Thyroid gland (tissue), 4 donors: Measurements from ENCODE around the gene AQP7. TPM values are rescaled to one million over a fixed set of nuclear protein-coding genes. Genes with fewer than 3 reads are reported as not detected.
"Not testable (repeated sequence)": the region's sequence is repeated elsewhere in the genome, so short reads cannot be mapped to it uniquely, and the experiment has no call there.

ENCODE experiments used
- DNase-seq, 2 donors: peaks; one replicate each; pipeline ENCODE4 v3.0.0-alpha.2; 2019
- H3K27ac ChIP-seq, 3 donors: fragments of 200-600 bp; sonication (generic); 1 replicate in 2 of 3; 2 replicates in 1 of 3; pipeline ENCODE4 v1.5.1; 2016 to 2019; ENCODE audit warnings: mild to moderate bottlenecking in 1 of 3, moderate library complexity in 1 of 3
- H3K27me3 ChIP-seq: fragments of 200-600 bp; sonication (generic); one replicate; pipeline ENCODE4 v1.5.1; 2019
- H3K36me3 ChIP-seq, 2 donors: fragments of 200-600 bp; sonication (generic); one replicate each; pipeline ENCODE4 v1.5.1; 2016 to 2019
- H3K4me1 ChIP-seq, 2 donors: fragments of 200-600 bp; sonication (generic); one replicate each; pipeline ENCODE4 v1.5.1; 2017 to 2019
- H3K4me3 ChIP-seq, 3 donors: fragments of 200-600 bp; sonication (generic); replicated peaks in 1 of 3; 1 replicate in 2 of 3; 2 replicates in 1 of 3; pipeline ENCODE4 v1.5.1; 2016; ENCODE audit warnings: mild to moderate bottlenecking in 1 of 3
- H3K9me3 ChIP-seq: fragments of 200-600 bp; sonication (generic); one replicate; pipeline ENCODE4 v1.5.1; 2017
- CTCF ChIP-seq, 6 experiments: fragments of 200-600 bp in 3 of 6; fragments of 450-650 bp in 3 of 6; sonication (generic) in 3 of 6; IDR thresholded peaks; one replicate each; pipeline ENCODE4 v1.5.1; 2016 to 2019; ENCODE audit warnings: antibody characterized with exemption in 6 of 6, mild to moderate bottlenecking in 2 of 6, inconsistent platforms in 1 of 6, moderate library complexity in 1 of 6
- POLR2A ChIP-seq, 2 donors: fragments of 450-650 bp; IDR thresholded peaks; one replicate each; pipeline ENCODE4 v1.6.1; 2017; ENCODE audit warnings: antibody characterized with exemption in 2 of 2, mild to moderate bottlenecking in 2 of 2, moderate library complexity in 1 of 2
- WGBS, 2 donors: methylation state at CpG; one replicate each; pipeline ENCODE4 v1.1.5; 2017; 5-methylcytosine and 5-hydroxymethylcytosine counted together
- intact Hi-C: fragments of 100-400 bp; cut with DNase I; formaldehyde crosslinking; loops from one replicate; pipeline ENCODE4 v1.15.1; 2023
- total RNA-seq, 4 donors: library from RNA; depleted of rRNA; stranded (reverse); fragments of >200 nt; gene quantifications; one replicate each; pipeline ENCODE4 v1.2.3, GENCODE V29; 2016

Gene AQP7
- total RNA-seq, 4 donors from 2014 or later = 1.9 to 4.7 (median 2.5) TPM

GRCh38 chr9:33374190-33374589, 28.2 kb downstream of the AQP7 start:
- H3K27ac ChIP-seq = no peak overlapping the region
- 79 to 85% methylated on average over 9 of the region's 9 CpGs for WGBS, 2 donors
- peaks cover 19 to 21% of the 10 kb centered on the region in 2 donors for H3K36me3 ChIP-seq
- DNase-seq = no peak
- H3K4me1 ChIP-seq = peaks cover 9% of the 10 kb centered on the region in 2 donors
- intact Hi-C loops = loop anchor here (2.0 to 5.0 kb wide), 2 partner anchors 43 to 93 kb away; no protein-coding TSS in a partner anchor
- H3K9me3 ChIP-seq = no peaks in the 10 kb centered on the region
- TF ChIP-seq POLR2A (IDR thresholded peaks at IDR 0.05) = no peak
- no peak for TF ChIP-seq CTCF (IDR thresholded peaks at IDR 0.05)
- no peaks in the 10 kb centered on the region for H3K27me3 ChIP-seq
- H3K4me3 ChIP-seq = no peak overlapping the region

GRCh38 chr9:33372900-33373299, 29.5 kb downstream of the AQP7 start:
- 53 to 63% methylated on average over 4 of the region's 4 CpGs for WGBS, 2 donors
- TF ChIP-seq POLR2A (IDR thresholded peaks at IDR 0.05) = no peak
- no peak for TF ChIP-seq CTCF (IDR thresholded peaks at IDR 0.05)
- Histone ChIP-seq H3K9me3 (no peaks in the 10 kb centered on the region), H3K4me3 (no peak overlapping the region), H3K4me1 (peaks cover 9% of the 10 kb centered on the region in 2 donors), H3K36me3 (peaks cover 23 to 28% of the 10 kb centered on the region in 2 donors), H3K27me3 (no peaks in the 10 kb centered on the region), H3K27ac (peak overlapping the region in 1 of 3 donors; percentile 27)
- peak; percentile 59 to 67 for DNase-seq
- intact Hi-C loops = loop anchor here (5.0 kb wide), 1 partner anchor 94 kb away; no protein-coding TSS in a partner anchor

- H3K27me3 ChIP-seq = no peaks in the 10 kb centered on the region
- H3K27ac ChIP-seq = no peak overlapping the region
- WGBS, 2 donors = 93 to 95% methylated on average over 2 of the region's 2 CpGs
- no peak overlapping the region for H3K4me3 ChIP-seq
- H3K4me1 ChIP-seq = no peaks in the 10 kb centered on the region
- H3K36me3 ChIP-seq = peaks cover 59 to 64% of the 10 kb centered on the region in 2 donors
- no peak for DNase-seq
- H3K9me3 ChIP-seq = no peaks in the 10 kb centered on the region
- intact Hi-C loops = no loop called here
- TF ChIP-seq POLR2A (IDR thresholded peaks at IDR 0.05) (no peak), CTCF (IDR thresholded peaks at IDR 0.05) (no peak)
Measured at GRCh38 chr9:33366979-33367480, 35.3 kb downstream of the AQP7 start.

GRCh38 chr9:33364814-33365213, 37.6 kb downstream of the AQP7 start:
- H3K4me3 ChIP-seq, H3K27me3 ChIP-seq, H3K4me1 ChIP-seq, H3K9me3 ChIP-seq, H3K27ac ChIP-seq, intact Hi-C loops, DNase-seq: not testable (repeated sequence)
- peaks cover 41 to 45% of the 10 kb centered on the region in 2 donors for H3K36me3 ChIP-seq
- whole genome bisulfite sequencing, 2 donors = 91 to 96% methylated on average over 4 of the region's 4 CpGs

GRCh38 chr9:33364127-33364526, 38.2 kb downstream of the AQP7 start:
- Histone ChIP-seq H3K36me3 (peaks cover 41 to 43% of the 10 kb centered on the region in 2 donors), H3K27me3 (no peaks in the 10 kb centered on the region)

GRCh38 chr9:33358641-33359040, 43.7 kb downstream of the AQP7 start:
- H3K9me3 ChIP-seq, H3K27me3 ChIP-seq, intact Hi-C loops, DNase-seq, H3K27ac ChIP-seq, H3K4me3 ChIP-seq, H3K36me3 ChIP-seq, H3K4me1 ChIP-seq: not testable (repeated sequence)
- WGBS, 2 donors = 97% methylated on average over 3 of the region's 3 CpGs

More at GRCh38 chr9:33364127-33364526, 38.2 kb downstream of the AQP7 start:
- Histone ChIP-seq H3K4me3 (no peak overlapping the region), H3K27ac (no peak overlapping the region), H3K9me3 (no peaks in the 10 kb centered on the region), H3K4me1 (no peaks in the 10 kb centered on the region)
- TF ChIP-seq POLR2A (IDR thresholded peaks at IDR 0.05) (no peak), CTCF (IDR thresholded peaks at IDR 0.05) (no peak)
- DNase-seq = no peak
- intact Hi-C loops = no loop called here
- WGBS, 2 donors = 95 to 98% methylated on average over 2 of the region's 2 CpGs
